Activated B cell treated with CpG ODN at 0.5 μM for 24 hours (primary cell): ENCODE measurements around the gene ACTA1. TPM values are rescaled to one million over a fixed set of nuclear protein-coding genes. Genes with fewer than 3 reads are reported as not detected.

ENCODE experiments used
- ATAC-seq: fragments of 200-7000 bp; cut with Tn5 transposase; one replicate; pipeline ENCODE4 v1.10.0; 2021; ENCODE audit warnings: low read depth, mild to moderate bottlenecking, moderate library complexity
- CTCF ChIA-PET: fragments of 350-600 bp; sonication (Branson Sonifier 250); formaldehyde crosslinking; loops from one replicate; lab custom pipeline; 2021; ENCODE audit warnings: antibody characterized with exemption; lab: Charles Lee
- POLR2A ChIA-PET: fragments of 350-600 bp; sonication (Branson Sonifier 250); formaldehyde crosslinking; loops from one replicate; lab custom pipeline; 2021; ENCODE audit warnings: antibody characterized with exemption; lab: Charles Lee
- DNase-seq: peaks from one replicate; pipeline ENCODE4 v3.0.0; 2022
- H3K27ac Mint-ChIP-seq: one replicate; pipeline ENCODE4 v1.8.0; 2020; ENCODE audit warnings: mixed read lengths
- H3K27me3 Mint-ChIP-seq: one replicate; pipeline ENCODE4 v1.8.0; 2021; ENCODE audit warnings: mixed read lengths
- H3K36me3 Mint-ChIP-seq: one replicate; pipeline ENCODE4 v1.8.0; 2021; ENCODE audit warnings: low read depth, mixed read lengths
- H3K4me1 Mint-ChIP-seq: one replicate; pipeline ENCODE4 v1.8.0; 2021; ENCODE audit warnings: mixed read lengths
- H3K4me3 Mint-ChIP-seq: one replicate; pipeline ENCODE4 v1.8.0; 2020; ENCODE audit warnings: mild to moderate bottlenecking, mixed read lengths
- H3K9me3 Mint-ChIP-seq: one replicate; pipeline ENCODE4 v1.8.0; 2020; ENCODE audit warnings: mixed read lengths
- intact Hi-C: fragments of 100-400 bp; cut with micrococcal nuclease; formaldehyde crosslinking; loops from one replicate; pipeline ENCODE4 v1.15.1; 2024
- total RNA-seq: library from RNA; stranded (reverse); gene quantifications from 2 replicates; pipeline ENCODE4 v1.2.3, GENCODE V29; 2022
- TF ChIP-seq, protein P1 (sequence below): fragments of 200-600 bp; IDR thresholded peaks from one replicate; pipeline ENCODE4 v1.8.0; 2022; ENCODE audit warnings: antibody characterized with exemption, mild to moderate bottlenecking

The ACTA1 gene
- total RNA-seq, 1 donor from 2014 or later, result 0.22 TPM

GRCh38 chr1:229410692-229411433 is 23.0 kb downstream of the ACTA1 start:
- Mint-ChIP-seq H3K27ac (no peak overlapping the region), H3K4me3 (no peak overlapping the region), H3K4me1 (peaks cover 11% of the 10 kb centered on the region), H3K36me3 (no peaks in the 10 kb centered on the region), H3K9me3 (no peaks in the 10 kb centered on the region), H3K27me3 (peaks cover 54% of the 10 kb centered on the region)
- intact Hi-C loops, result no loop called here
- DNase-seq, result no peak
- ATAC-seq, result peak; percentile 45
- TF ChIP-seq, protein P1, sequence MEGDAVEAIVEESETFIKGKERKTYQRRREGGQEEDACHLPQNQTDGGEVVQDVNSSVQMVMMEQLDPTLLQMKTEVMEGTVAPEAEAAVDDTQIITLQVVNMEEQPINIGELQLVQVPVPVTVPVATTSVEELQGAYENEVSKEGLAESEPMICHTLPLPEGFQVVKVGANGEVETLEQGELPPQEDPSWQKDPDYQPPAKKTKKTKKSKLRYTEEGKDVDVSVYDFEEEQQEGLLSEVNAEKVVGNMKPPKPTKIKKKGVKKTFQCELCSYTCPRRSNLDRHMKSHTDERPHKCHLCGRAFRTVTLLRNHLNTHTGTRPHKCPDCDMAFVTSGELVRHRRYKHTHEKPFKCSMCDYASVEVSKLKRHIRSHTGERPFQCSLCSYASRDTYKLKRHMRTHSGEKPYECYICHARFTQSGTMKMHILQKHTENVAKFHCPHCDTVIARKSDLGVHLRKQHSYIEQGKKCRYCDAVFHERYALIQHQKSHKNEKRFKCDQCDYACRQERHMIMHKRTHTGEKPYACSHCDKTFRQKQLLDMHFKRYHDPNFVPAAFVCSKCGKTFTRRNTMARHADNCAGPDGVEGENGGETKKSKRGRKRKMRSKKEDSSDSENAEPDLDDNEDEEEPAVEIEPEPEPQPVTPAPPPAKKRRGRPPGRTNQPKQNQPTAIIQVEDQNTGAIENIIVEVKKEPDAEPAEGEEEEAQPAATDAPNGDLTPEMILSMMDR, result no peak
- ChIA-PET POLR2A (interaction anchor here (0.6 to 0.7 kb wide), 2 partner anchors 139 to 1769 kb away, joined by 3 read pairs; no protein-coding TSS in a partner anchor), CTCF (interaction anchor here (1.1 kb wide), 1 partner anchor 71 kb away, joined by 3 read pairs; no protein-coding TSS in a partner anchor)

GRCh38 chr1:229410370-229410691 is 23.6 kb downstream of the ACTA1 start:
- ChIA-PET POLR2A (interaction anchor here (0.7 kb wide), 1 partner anchor 139 kb away, joined by 3 read pairs; no protein-coding TSS in a partner anchor), CTCF (interaction anchor here (1.1 kb wide), 1 partner anchor 71 kb away, joined by 3 read pairs; no protein-coding TSS in a partner anchor)
- no peaks in the 10 kb centered on the region for H3K9me3 Mint-ChIP-seq
- DNase-seq, result no peak
- TF ChIP-seq, protein P1, result no peak
- H3K36me3 Mint-ChIP-seq, result no peaks in the 10 kb centered on the region
- peaks cover 11% of the 10 kb centered on the region for H3K4me1 Mint-ChIP-seq
- no peak overlapping the region for H3K27ac Mint-ChIP-seq
- no peak overlapping the region for H3K4me3 Mint-ChIP-seq
- ATAC-seq, result no peak
- intact Hi-C loops, result no loop called here
- peaks cover 59% of the 10 kb centered on the region for H3K27me3 Mint-ChIP-seq

DNA sequence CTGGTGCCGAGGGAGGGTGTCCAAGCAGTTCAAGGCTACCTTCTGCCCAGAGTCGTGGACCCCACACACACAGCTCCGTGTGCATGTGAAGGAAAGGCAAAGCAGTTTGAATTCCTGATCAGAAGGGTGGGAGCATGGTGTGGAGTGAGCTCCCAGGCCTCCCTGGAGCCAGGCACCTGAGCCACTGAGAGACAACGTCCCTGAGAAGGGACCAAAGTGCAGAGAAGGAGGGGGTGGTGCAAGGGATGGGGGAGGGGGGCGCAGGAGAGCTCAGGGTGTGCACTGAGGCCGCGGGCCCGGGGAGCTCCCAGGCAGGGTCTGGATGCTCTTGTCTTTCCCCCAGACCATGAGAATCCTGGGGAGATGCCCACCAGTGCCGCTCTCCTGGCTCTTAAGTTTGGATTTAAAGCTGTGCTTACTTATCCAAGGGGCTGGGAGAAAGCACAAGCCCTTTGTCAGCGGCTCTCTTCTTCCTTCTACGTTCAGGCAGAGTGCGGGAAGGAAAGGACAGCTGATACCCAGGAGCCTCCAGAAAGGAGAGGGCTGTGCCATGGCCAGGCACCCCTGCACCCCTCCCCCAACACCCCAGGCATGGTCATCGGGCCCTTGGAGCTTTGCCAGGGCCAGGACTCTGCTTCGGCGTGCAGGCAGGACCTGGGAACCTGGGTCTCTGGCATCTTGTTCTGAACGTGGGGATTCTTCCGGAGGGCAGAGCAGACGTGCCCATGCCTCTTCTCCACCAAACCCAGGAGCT is 24.1 kb downstream of the ACTA1 start:
- Mint-ChIP-seq H3K27ac (no peak overlapping the region), H3K4me3 (no peak overlapping the region), H3K27me3 (peaks cover 62% of the 10 kb centered on the region), H3K36me3 (no peaks in the 10 kb centered on the region), H3K9me3 (no peaks in the 10 kb centered on the region), H3K4me1 (peaks cover 11% of the 10 kb centered on the region)
- intact Hi-C loops, result no loop called here
- CTCF ChIA-PET, result interaction anchor here (1.1 kb wide), 1 partner anchor 72 kb away, joined by 3 read pairs; no protein-coding TSS in a partner anchor
- ATAC-seq (no peak), DNase-seq (no peak)
- TF ChIP-seq, protein P1, result no peak
- POLR2A ChIA-PET, result no interaction called here

DNA sequence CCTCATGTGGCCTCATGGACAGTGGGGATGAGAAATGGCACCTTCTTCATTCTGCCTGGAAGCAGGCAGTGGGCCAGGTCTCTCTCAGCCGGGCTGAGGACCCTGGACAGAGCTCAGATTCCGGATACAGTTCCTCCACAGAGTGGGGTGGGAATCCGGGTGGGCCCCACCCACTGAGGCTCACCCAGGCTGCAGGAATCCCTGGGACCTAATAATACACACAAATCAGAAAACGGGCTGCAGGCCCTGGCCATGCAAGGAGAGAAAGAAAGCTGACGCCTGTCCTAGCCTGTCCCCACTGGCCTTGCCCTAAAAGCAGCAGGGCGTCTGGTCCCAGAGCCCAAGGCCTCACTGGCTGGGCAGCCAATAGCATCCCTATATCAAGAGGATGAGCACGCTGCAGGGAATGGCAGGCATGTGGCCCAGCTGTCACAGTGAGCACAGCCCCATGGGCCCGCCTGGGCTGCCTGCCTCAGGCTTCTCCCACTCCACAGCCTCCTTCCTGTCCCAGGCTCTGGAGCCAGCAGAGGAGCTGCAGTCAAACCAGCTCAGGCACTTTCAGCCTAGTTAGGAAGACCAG is 25.3 kb downstream of the ACTA1 start:
- ATAC-seq (no peak), DNase-seq (no peak)
- TF ChIP-seq, protein P1, result no peak
- ChIA-PET POLR2A (no interaction called here), CTCF (no interaction called here)
- Mint-ChIP-seq H3K4me3 (no peak overlapping the region), H3K27me3 (peaks cover 63% of the 10 kb centered on the region), H3K4me1 (peaks cover 11% of the 10 kb centered on the region), H3K9me3 (no peaks in the 10 kb centered on the region), H3K36me3 (no peaks in the 10 kb centered on the region), H3K27ac (no peak overlapping the region)
- intact Hi-C loops, result no loop called here
